HEK293 (cell line): Measurements from ENCODE around the gene SPATA33.

ENCODE experiments used
- CTCF ChIP-seq: fragments of 450-650 bp; formaldehyde crosslinking; IDR thresholded peaks from 2 replicates; pipeline ENCODE4 v1.5.1; 2016; ENCODE audit warnings: missing biosample characterization, missing genetic modification characterization
- SP2 ChIP-seq: fragments of 450-650 bp; formaldehyde crosslinking; IDR thresholded peaks from 2 replicates; pipeline ENCODE4 v1.5.1; 2016; ENCODE audit warnings: missing biosample characterization, missing genetic modification characterization
- ZNF24 ChIP-seq: fragments of 450-650 bp; formaldehyde crosslinking; IDR thresholded peaks from 2 replicates; pipeline ENCODE4 v1.5.1; 2016; ENCODE audit warnings: missing biosample characterization, missing genetic modification characterization
- ZNF274 ChIP-seq, 2 experiments: fragments of 200-500 bp in 1 of 2; fragments of 450-650 bp in 1 of 2; sonication (Bioruptor generic) in 1 of 2; formaldehyde crosslinking in 1 of 2; IDR thresholded peaks; 2 replicates each; pipeline versions ENCODE4 v1.5.1 to v1.6.1; 2014 to 2016; ENCODE audit warnings: borderline replicate concordance in 1 of 2, inconsistent platforms in 1 of 2, low read length in 1 of 2, missing biosample characterization in 1 of 2, missing genetic modification characterization in 1 of 2

- TF ChIP-seq ZNF24 (tag by site-specific recombination) (no peak), ZNF274 (IDR thresholded peaks at IDR 0.05; ENCODE audit: low read length) (no peak), ZNF274 (tag by site-specific recombination; IDR thresholded peaks at IDR 0.05; ENCODE audit: borderline replicate concordance) (no peak), CTCF (tag by site-specific recombination) (no peak), SP2 (no peak)
These were observed 1.1 kb upstream of the SPATA33 start for GRCh38 chr16:89656435-89657121.
